Fibroblast of lung (primary cell): ENCODE data around the gene NUAK2.

ENCODE experiments used
- CTCF ChIP-seq, 2 donors: IDR thresholded peaks in 1 of 2; conservative IDR thresholded peaks in 1 of 2; 1 replicate in 1 of 2; 2 replicates in 1 of 2; pipeline ENCODE4 v1.5.1; 2011 to 2012; ENCODE audit warnings: low read length in 2 of 2, control low read depth in 1 of 2, inconsistent platforms in 1 of 2, low read depth in 1 of 2, mild to moderate bottlenecking in 1 of 2
- EZH2 ChIP-seq: IDR thresholded peaks from 2 replicates; pipeline ENCODE4 v1.5.1; 2012; ENCODE audit warnings: low read length, control low read depth, mild to moderate bottlenecking; ENCODE audit errors: missing control alignments

GRCh38 chr1:205287076-205287475 is 34.5 kb downstream of the NUAK2 start:
- no peak for TF ChIP-seq CTCF (conservative IDR thresholded peaks at IDR 0.05 in 1 of 2, IDR thresholded peaks at IDR 0.05 in 1 of 2; ENCODE audit: low read depth in 1 of 2, low read length in 2 of 2)
- TF ChIP-seq EZH2: no peak
